PC-3 (cell line): ENCODE results near the gene GFPT2.

Experiments used
- CTCF ChIP-seq: fragments of 300-600 bp; sonication (generic); conservative IDR thresholded peaks from 2 replicates; pipeline ENCODE4 v1.5.1; 2017; ENCODE audit warnings: antibody characterized with exemption, low read depth, mild to moderate bottlenecking, low read length
- EZH2 ChIP-seq: fragments of 300-600 bp; sonication (generic); IDR thresholded peaks from one replicate; pipeline ENCODE4 v1.6.1; 2017; ENCODE audit warnings: antibody characterized with exemption, mild to moderate bottlenecking, low read length; ENCODE audit not compliant: unreplicated experiment
- EZH2phosphoT487 ChIP-seq: fragments of 300-600 bp; sonication (generic); IDR thresholded peaks from 2 replicates; pipeline ENCODE4 v1.6.1; 2018; ENCODE audit warnings: mild to moderate bottlenecking, antibody characterized with exemption, low read length, borderline replicate concordance

DNA sequence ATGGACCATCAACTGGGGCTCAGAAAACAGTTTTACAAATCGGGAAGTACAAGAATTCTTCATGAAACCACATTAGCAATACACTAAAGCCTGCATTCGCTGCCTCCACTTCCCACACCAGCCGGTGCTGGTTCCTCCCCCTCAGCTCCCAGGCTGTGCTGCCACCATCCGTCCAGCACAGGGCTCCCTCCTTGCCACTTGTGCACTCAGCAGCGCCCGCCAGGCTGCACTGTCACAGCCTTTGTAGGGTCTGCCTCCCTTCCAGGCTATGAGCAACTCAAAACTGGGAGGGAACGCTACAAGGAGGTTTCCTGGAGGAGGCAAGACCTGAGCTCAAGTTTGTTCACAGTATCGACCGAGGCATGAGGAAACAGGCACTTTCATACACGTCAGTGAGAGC lies 69.0 kb downstream of the GFPT2 start:
- TF ChIP-seq CTCF (no peak), EZH2 (no peak), EZH2phosphoT487 (no peak)
